Lower leg skin (tissue), 3 donors: ENCODE data around the gene RHOH.

Experiments used
- CTCF ChIP-seq, 3 donors: fragments of 450-650 bp; IDR thresholded peaks; one replicate each; pipeline ENCODE4 v1.5.1; 2016; ENCODE audit warnings: antibody characterized with exemption in 3 of 3, mild to moderate bottlenecking in 3 of 3, moderate library complexity in 2 of 3
- POLR2A ChIP-seq, 2 donors: fragments of 450-650 bp; IDR thresholded peaks; one replicate each; pipeline ENCODE4 v1.6.1; 2016 to 2017; ENCODE audit warnings: antibody characterized with exemption in 2 of 2, mild to moderate bottlenecking in 1 of 2, moderate library complexity in 1 of 2

GRCh38 chr4:40225497-40225896, 28.7 kb downstream of the RHOH start:
- TF ChIP-seq POLR2A (IDR thresholded peaks at IDR 0.05): no peak
- no peak for TF ChIP-seq CTCF (IDR thresholded peaks at IDR 0.05)
